DOHH2 (cell line): ENCODE results near the gene BIN1.

Experiments
- H3F3A ChIP-seq: fragments of 200-600 bp; sonication (generic), shearing (Covaris generic); 2 replicates; pipeline ENCODE4 v1.6.0; 2016; ENCODE audit warnings: antibody characterized with exemption, mild to moderate bottlenecking; ENCODE audit not compliant: control insufficient read depth, insufficient read depth
- H3K27ac ChIP-seq: fragments of 200-600 bp; sonication (generic); 2 replicates; pipeline ENCODE4 v1.5.1; 2014; ENCODE audit warnings: low read depth, mild to moderate bottlenecking, low read length, moderate library complexity
- H3K27me3 ChIP-seq: fragments of 200-600 bp; sonication (generic); 2 replicates; pipeline ENCODE4 v1.6.1; 2014; ENCODE audit warnings: mild to moderate bottlenecking, low read length, mixed read lengths; ENCODE audit not compliant: control insufficient read depth
- H3K36me3 ChIP-seq: fragments of 200-600 bp; sonication (generic); 2 replicates; pipeline ENCODE4 v1.6.1; 2014; ENCODE audit warnings: mild to moderate bottlenecking, low read length, moderate library complexity, mixed read lengths; ENCODE audit not compliant: control insufficient read depth
- H3K4me1 ChIP-seq: fragments of 200-600 bp; sonication (generic); 2 replicates; pipeline ENCODE4 v1.6.1; 2014; ENCODE audit warnings: mild to moderate bottlenecking, low read length, mixed read lengths; ENCODE audit not compliant: control insufficient read depth
- H3K4me2 ChIP-seq: fragments of 200-600 bp; sonication (generic); 2 replicates; pipeline ENCODE4 v1.6.0; 2014; ENCODE audit warnings: mild to moderate bottlenecking, low read length, moderate library complexity
- H3K4me3 ChIP-seq: fragments of 200-600 bp; sonication (generic); 2 replicates; pipeline ENCODE4 v1.5.1; 2014; ENCODE audit warnings: mild to moderate bottlenecking, low read length, mixed read lengths
- H3K79me2 ChIP-seq: fragments of 200-600 bp; sonication (generic); 2 replicates; pipeline ENCODE4 v1.6.1; 2014; ENCODE audit warnings: mild to moderate bottlenecking, low read length, mixed read lengths; ENCODE audit not compliant: control insufficient read depth
- H3K9me2 ChIP-seq: fragments of 200-600 bp; sonication (generic); replicated peaks from 2 replicates; pipeline ENCODE4 v1.6.1; 2014; ENCODE audit warnings: mild to moderate bottlenecking, low read length, mixed read lengths; ENCODE audit not compliant: control insufficient read depth
- H3K9me3 ChIP-seq: fragments of 200-600 bp; sonication (generic); 2 replicates; pipeline ENCODE4 v1.6.1; 2014; ENCODE audit warnings: antibody characterized with exemption, low read length, mixed read lengths; ENCODE audit not compliant: control insufficient read depth, insufficient read depth
- H4K20me1 ChIP-seq: fragments of 200-600 bp; sonication (generic); 2 replicates; pipeline ENCODE4 v1.6.0; 2014; ENCODE audit warnings: low read depth, mild to moderate bottlenecking, antibody characterized with exemption, low read length, moderate library complexity; ENCODE audit not compliant: control insufficient read depth, insufficient read depth
- EZH2phosphoT487 ChIP-seq: fragments of 200-600 bp; sonication (generic); IDR thresholded peaks from 2 replicates; pipeline ENCODE4 v1.6.1; 2017; ENCODE audit warnings: borderline replicate concordance, mild to moderate bottlenecking, antibody characterized with exemption, low read length, moderate library complexity, mixed read lengths
- TF ChIP-seq, protein P1 (sequence below): fragments of 200-600 bp; sonication (generic); IDR thresholded peaks from one replicate; pipeline ENCODE4 v1.5.1; 2014; ENCODE audit warnings: antibody characterized with exemption, mild to moderate bottlenecking, low read depth, low read length; ENCODE audit not compliant: poor library complexity, severe bottlenecking

The BIN1 gene

DNA sequence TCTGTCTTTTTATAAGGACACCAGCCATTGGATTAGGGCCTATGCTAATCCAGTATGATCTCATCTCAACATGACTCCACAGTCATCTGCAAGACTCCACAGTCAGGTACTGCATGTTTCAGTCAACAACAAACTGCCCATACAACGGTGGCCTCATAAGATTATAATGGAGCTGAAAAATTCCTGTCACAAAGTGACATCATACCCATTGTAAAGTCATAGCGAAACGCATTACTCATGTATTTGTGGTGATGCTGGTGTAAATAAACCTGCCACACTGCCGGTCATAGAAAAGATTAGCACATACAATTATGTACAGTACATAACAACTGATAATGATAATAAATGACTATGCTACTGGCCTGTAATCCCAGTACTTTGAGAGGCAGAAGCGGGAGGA, 106.0 kb downstream of the BIN1 start:
- H3K9me3 ChIP-seq, result no peaks in the 10 kb centered on the region
- H3K36me3 ChIP-seq, result no peaks in the 10 kb centered on the region
- no peaks in the 10 kb centered on the region for H4K20me1 ChIP-seq
- H3K27me3 ChIP-seq, result peaks cover 7% of the 10 kb centered on the region
- no peaks in the 10 kb centered on the region for H3K9me2 ChIP-seq
- no peaks in the 10 kb centered on the region for H3F3A ChIP-seq
- H3K4me2 ChIP-seq, result no peak overlapping the region
- TF ChIP-seq, protein P1, sequence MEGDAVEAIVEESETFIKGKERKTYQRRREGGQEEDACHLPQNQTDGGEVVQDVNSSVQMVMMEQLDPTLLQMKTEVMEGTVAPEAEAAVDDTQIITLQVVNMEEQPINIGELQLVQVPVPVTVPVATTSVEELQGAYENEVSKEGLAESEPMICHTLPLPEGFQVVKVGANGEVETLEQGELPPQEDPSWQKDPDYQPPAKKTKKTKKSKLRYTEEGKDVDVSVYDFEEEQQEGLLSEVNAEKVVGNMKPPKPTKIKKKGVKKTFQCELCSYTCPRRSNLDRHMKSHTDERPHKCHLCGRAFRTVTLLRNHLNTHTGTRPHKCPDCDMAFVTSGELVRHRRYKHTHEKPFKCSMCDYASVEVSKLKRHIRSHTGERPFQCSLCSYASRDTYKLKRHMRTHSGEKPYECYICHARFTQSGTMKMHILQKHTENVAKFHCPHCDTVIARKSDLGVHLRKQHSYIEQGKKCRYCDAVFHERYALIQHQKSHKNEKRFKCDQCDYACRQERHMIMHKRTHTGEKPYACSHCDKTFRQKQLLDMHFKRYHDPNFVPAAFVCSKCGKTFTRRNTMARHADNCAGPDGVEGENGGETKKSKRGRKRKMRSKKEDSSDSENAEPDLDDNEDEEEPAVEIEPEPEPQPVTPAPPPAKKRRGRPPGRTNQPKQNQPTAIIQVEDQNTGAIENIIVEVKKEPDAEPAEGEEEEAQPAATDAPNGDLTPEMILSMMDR, result no peak
- TF ChIP-seq EZH2phosphoT487, result no peak
- no peak overlapping the region for H3K4me3 ChIP-seq
- H3K79me2 ChIP-seq, result no peaks in the 10 kb centered on the region
- H3K27ac ChIP-seq, result no peak overlapping the region
- H3K4me1 ChIP-seq, result no peaks in the 10 kb centered on the region

DNA sequence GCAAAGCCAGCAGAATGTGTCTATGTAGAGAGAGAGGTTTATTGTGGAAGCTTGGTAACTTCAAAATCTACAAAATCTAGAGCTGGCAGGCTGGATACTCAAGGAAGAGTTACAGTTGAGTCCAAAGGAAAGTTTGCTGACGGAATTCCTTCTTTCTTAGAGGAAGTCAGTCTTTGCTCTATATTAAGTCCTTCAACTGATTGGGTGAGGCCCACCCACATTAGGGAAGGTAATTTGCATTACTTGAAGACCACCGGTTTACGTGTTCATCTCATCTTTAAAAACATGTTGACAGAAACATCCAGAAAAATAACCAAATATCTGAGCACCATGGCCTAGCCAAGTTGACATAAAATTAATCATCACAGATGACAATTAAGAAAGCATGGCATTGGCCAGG, 106.8 kb downstream of the BIN1 start:
- no peak overlapping the region for H3K4me2 ChIP-seq
- no peaks in the 10 kb centered on the region for H3K9me2 ChIP-seq
- no peak overlapping the region for H3K4me3 ChIP-seq
- H3K79me2 ChIP-seq, result no peaks in the 10 kb centered on the region
- no peaks in the 10 kb centered on the region for H3K9me3 ChIP-seq
- H3K36me3 ChIP-seq, result no peaks in the 10 kb centered on the region
- no peaks in the 10 kb centered on the region for H3F3A ChIP-seq
- no peaks in the 10 kb centered on the region for H3K4me1 ChIP-seq
- TF ChIP-seq EZH2phosphoT487, result no peak
- TF ChIP-seq, protein P1, result no peak
- H3K27ac ChIP-seq, result no peak overlapping the region
- H3K27me3 ChIP-seq, result peaks cover 7% of the 10 kb centered on the region
- no peaks in the 10 kb centered on the region for H4K20me1 ChIP-seq

DNA sequence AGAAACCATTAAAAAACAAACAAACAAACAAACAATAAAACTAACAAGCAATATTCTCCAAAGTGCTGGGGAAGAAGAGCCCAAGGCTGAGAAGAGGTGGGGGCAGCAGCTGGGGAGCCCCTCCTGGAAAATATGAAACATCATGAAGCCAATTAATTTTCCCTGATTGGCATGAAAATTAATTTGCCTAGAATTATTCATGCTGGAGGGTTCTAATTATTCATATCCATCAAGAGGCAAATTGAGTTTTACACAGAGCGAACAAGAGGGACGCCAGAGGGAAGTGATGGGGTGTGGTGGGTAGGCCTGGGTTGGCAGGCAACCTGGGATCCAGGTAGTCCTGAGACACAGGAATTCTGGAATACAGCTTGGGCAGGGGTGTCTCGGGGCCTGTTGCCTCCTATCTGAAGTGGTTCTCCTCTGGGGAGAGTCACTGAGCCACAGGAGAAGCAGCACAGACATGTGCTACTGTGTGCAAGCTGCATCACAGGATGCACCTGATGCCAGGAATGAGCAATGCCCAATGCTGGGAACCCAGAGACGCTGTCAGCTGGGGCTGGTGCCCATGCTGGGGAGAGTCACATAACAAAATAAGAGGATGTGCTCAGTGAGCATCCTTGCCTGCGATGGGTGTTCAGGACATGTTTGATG, 107.7 kb downstream of the BIN1 start:
- Histone ChIP-seq H3K27me3 (peaks cover 7% of the 10 kb centered on the region), H4K20me1 (no peaks in the 10 kb centered on the region), H3K4me1 (no peaks in the 10 kb centered on the region), H3F3A (no peaks in the 10 kb centered on the region), H3K9me2 (no peaks in the 10 kb centered on the region), H3K4me2 (no peak overlapping the region), H3K9me3 (no peaks in the 10 kb centered on the region), H3K27ac (no peak overlapping the region), H3K4me3 (no peak overlapping the region), H3K79me2 (no peaks in the 10 kb centered on the region), H3K36me3 (no peaks in the 10 kb centered on the region)
- no peak for TF ChIP-seq EZH2phosphoT487

DNA sequence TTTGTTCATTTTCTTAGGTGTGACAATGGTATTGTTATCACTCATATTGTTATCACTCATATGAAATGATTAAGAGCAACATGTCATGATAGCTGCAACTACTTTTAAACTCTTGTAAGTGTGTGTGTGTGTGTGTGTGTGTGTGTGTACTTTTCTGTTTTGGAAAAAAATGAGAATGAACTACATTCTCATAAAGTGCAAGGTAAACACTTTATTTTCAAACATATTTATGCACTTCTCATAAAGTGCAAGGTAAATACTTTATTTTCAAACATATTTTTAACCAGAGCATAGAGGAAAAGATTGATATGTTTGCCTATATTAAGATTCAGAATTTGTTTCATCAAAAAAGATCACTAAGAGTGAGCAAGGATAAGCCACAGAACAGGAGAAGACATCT, 108.5 kb downstream of the BIN1 start:
- Histone ChIP-seq H3K4me2 (no peak overlapping the region), H3K4me3 (no peak overlapping the region), H3K27me3 (peaks cover 7% of the 10 kb centered on the region), H3K9me3 (no peaks in the 10 kb centered on the region), H3K36me3 (no peaks in the 10 kb centered on the region), H3K79me2 (no peaks in the 10 kb centered on the region), H3F3A (no peaks in the 10 kb centered on the region), H3K4me1 (no peaks in the 10 kb centered on the region), H3K9me2 (no peaks in the 10 kb centered on the region), H3K27ac (no peak overlapping the region), H4K20me1 (no peaks in the 10 kb centered on the region)
- TF ChIP-seq, protein P1, result no peak
- TF ChIP-seq EZH2phosphoT487, result no peak
